HepG2 (cell line): Measurements from ENCODE around the gene UBL7. TPM values are rescaled to one million over a fixed set of nuclear protein-coding genes. Genes with fewer than 3 reads are reported as not detected.

Experiments used
- DBP ChIP-seq: sonication (generic); formaldehyde crosslinking; IDR thresholded peaks from 2 replicates; pipeline ENCODE4 v1.4.0; 2020; ENCODE audit warnings: missing genetic modification reagents; ENCODE audit errors: not compliant biosample characterization
- GATAD1 ChIP-seq: IDR thresholded peaks from 2 replicates; pipeline ENCODE4 v1.6.1; 2016; ENCODE audit warnings: missing genetic modification reagents, missing compliant biosample characterization
- GMEB1 ChIP-seq: sonication (generic); formaldehyde crosslinking; IDR thresholded peaks from 2 replicates; pipeline ENCODE4 v1.5.1; 2020; ENCODE audit warnings: missing genetic modification reagents, mild to moderate bottlenecking, borderline replicate concordance
- IRF2 ChIP-seq: IDR thresholded peaks from 2 replicates; pipeline ENCODE4 v1.6.1; 2018; ENCODE audit warnings: missing genetic modification reagents, missing compliant biosample characterization
- NFKB2 ChIP-seq: sonication (generic); formaldehyde crosslinking; IDR thresholded peaks from 2 replicates; pipeline ENCODE4 v1.4.0; 2020; ENCODE audit warnings: missing genetic modification reagents, borderline replicate concordance
- SAFB2 ChIP-seq: sonication (generic); formaldehyde crosslinking; IDR thresholded peaks from 2 replicates; pipeline ENCODE4 v1.5.1; 2020; ENCODE audit warnings: missing genetic modification reagents, low read depth, mild to moderate bottlenecking, borderline replicate concordance
- SATB2 ChIP-seq: sonication (generic); formaldehyde crosslinking; IDR thresholded peaks from 2 replicates; pipeline ENCODE4 v1.5.0; 2020; ENCODE audit warnings: missing genetic modification reagents
- SNAI1 ChIP-seq: sonication (generic); formaldehyde crosslinking; IDR thresholded peaks from 2 replicates; pipeline ENCODE4 v1.5.0; 2020; ENCODE audit warnings: mild to moderate bottlenecking, missing genetic modification reagents, borderline replicate concordance
- TBP ChIP-seq: sonication (generic); formaldehyde crosslinking; IDR thresholded peaks from 2 replicates; pipeline ENCODE4 v1.5.0; 2020; ENCODE audit warnings: missing genetic modification reagents
- ZBED4 ChIP-seq: sonication (generic); formaldehyde crosslinking; IDR thresholded peaks from 2 replicates; pipeline ENCODE4 v1.4.0; 2020; ENCODE audit warnings: missing genetic modification reagents, borderline replicate concordance
- ZBTB20 ChIP-seq: sonication (generic); formaldehyde crosslinking; IDR thresholded peaks from 2 replicates; pipeline ENCODE4 v1.8.1; 2023; ENCODE audit warnings: missing genetic modification reagents, low read depth, mild to moderate bottlenecking, borderline replicate concordance
- ZBTB44 ChIP-seq: sonication (generic); formaldehyde crosslinking; IDR thresholded peaks from 2 replicates; pipeline ENCODE4 v1.4.0; 2020; ENCODE audit warnings: missing genetic modification reagents
- ZFP37 ChIP-seq: sonication (generic); formaldehyde crosslinking; IDR thresholded peaks from 2 replicates; pipeline ENCODE4 v1.4.0; 2020; ENCODE audit warnings: missing genetic modification reagents, borderline replicate concordance
- ZKSCAN8 ChIP-seq: IDR thresholded peaks from 2 replicates; pipeline ENCODE4 v1.6.1; 2016; ENCODE audit warnings: borderline replicate concordance, missing genetic modification reagents, missing compliant biosample characterization
- ZNF143 ChIP-seq: sonication (generic); formaldehyde crosslinking; IDR thresholded peaks from 2 replicates; pipeline ENCODE4 v1.4.0; 2020; ENCODE audit warnings: missing genetic modification reagents
- ZNF160 ChIP-seq: sonication (generic); formaldehyde crosslinking; IDR thresholded peaks from 2 replicates; pipeline ENCODE4 v1.8.0; 2022; ENCODE audit warnings: mild to moderate bottlenecking, inconsistent platforms, missing genetic modification reagents
- ZNF766 ChIP-seq: sonication (generic); formaldehyde crosslinking; IDR thresholded peaks from 2 replicates; pipeline ENCODE4 v1.5.0; 2020; ENCODE audit warnings: missing genetic modification reagents, borderline replicate concordance
- ZNF790 ChIP-seq: sonication (generic); formaldehyde crosslinking; IDR thresholded peaks from 2 replicates; pipeline ENCODE4 v1.8.0; 2022; ENCODE audit warnings: missing genetic modification reagents, mild to moderate bottlenecking, borderline replicate concordance
- polyA plus RNA-seq, 8 experiments: library from polyadenylated mRNA; depleted of rRNA in 3 of 8; stranded (reverse) in 7 of 8; unstranded in 1 of 8; fragments of >200 nt; fragmentation: Illumina TruSeq in 4 of 8; extraction: Trizol in 4 of 8; gene quantifications; 2 replicates each; pipeline versions ENCODE4 v1.2.1 to v1.2.3, GENCODE V29; 2011 to 2016; ENCODE audit warnings: low read depth in 4 of 8, missing spikeins in 1 of 8, mixed read lengths in 1 of 8; ENCODE audit not compliant: insufficient read depth in 1 of 8
- total RNA-seq, 5 experiments: library from RNA; depleted of rRNA; stranded (reverse); fragments of >200 nt; fragmentation: Illumina TruSeq; extraction: Trizol; gene quantifications; 2 replicates each; pipeline ENCODE4 v1.2.3, GENCODE V29; 2016; ENCODE audit warnings: low read depth in 1 of 5

UBL7 gene
- total and polyA plus RNA-seq, 2 of the 13 experiments (the other 11 are each of a cell fraction or from before 2014, with no cell fraction given), result 55.0 to 63.5 TPM

GRCh38 chr15:74443100-74443909 lies 17.7 kb downstream of the UBL7 start (continued):
- TF ChIP-seq ZNF790 (CRISPR knock-in tag) (no peak), SNAI1 (CRISPR knock-in tag) (no peak), ZNF160 (no peak), NFKB2 (CRISPR knock-in tag) (no peak), DBP (CRISPR knock-in tag) (no peak), SAFB2 (CRISPR knock-in tag) (0 out of 2 replicates have a peak, but pooled peaks have one; percentile 35), ZBTB20 (CRISPR knock-in tag) (peak; percentile 84), IRF2 (CRISPR knock-in tag) (peak; percentile 78; the same call in 1 of the 2 replicates), ZFP37 (CRISPR knock-in tag) (0 out of 2 replicates have a peak, but pooled peaks have one; percentile 30), ZBTB44 (no peak), ZKSCAN8 (CRISPR knock-in tag) (peak; percentile 71), TBP (CRISPR knock-in tag) (no peak), ZNF766 (CRISPR knock-in tag) (no peak), ZNF143 (CRISPR knock-in tag) (peak; percentile 42; the same call in 1 of the 2 replicates), GMEB1 (CRISPR knock-in tag) (no peak), GATAD1 (CRISPR knock-in tag) (peak; percentile 61), SATB2 (CRISPR knock-in tag) (peak; percentile 77; the same call in 1 of the 2 replicates), ZBED4 (CRISPR knock-in tag) (peak; percentile 26; the same call in 1 of the 2 replicates)
